IMR-90 (cell line): ENCODE data around the gene CALHM3. TPM values are rescaled to one million over a fixed set of nuclear protein-coding genes. Genes with fewer than 3 reads are reported as not detected.

Experiments used
- ATAC-seq: fragments of 200-7000 bp; cut with Tn5 transposase; 2 replicates; pipeline ENCODE4 v1.9.1; 2020; ENCODE audit warnings: low read depth, mild to moderate bottlenecking, moderate library complexity
- BruUV-seq: library from RNA; stranded (reverse); fragments of 400-500 nt; replicated peaks from 2 replicates; lab custom pipeline; 2021; lab: Mats Ljungman, UMichigan
- CTCF ChIA-PET: fragments of 300-600 bp; formaldehyde crosslinking; extraction: SDS; loops from one replicate; lab custom pipeline; 2021; ENCODE audit warnings: antibody characterized with exemption; lab: Yijun Ruan, JAX
- POLR2A ChIA-PET: fragments of 300-600 bp; sonication (Branson Sonifier 250); formaldehyde crosslinking; loops from one replicate; lab custom pipeline; 2022; ENCODE audit warnings: antibody characterized with exemption; ENCODE audit not compliant: unreplicated experiment; lab: Charles Lee
- DNase-seq: peaks from one replicate; pipeline ENCODE4 v3.0.0; 2013
- H2AFZ ChIP-seq: replicated peaks from 2 replicates; pipeline ENCODE3; 2013; ENCODE audit warnings: low read length, mild to moderate bottlenecking; ENCODE audit not compliant: poor library complexity
- H2AK5ac ChIP-seq: 2 replicates; pipeline ENCODE4 v1.6.1; 2013; ENCODE audit warnings: low read depth, low read length, inconsistent platforms
- H2AK9ac ChIP-seq: replicated peaks from 2 replicates; pipeline ENCODE3; 2013; ENCODE audit warnings: mild to moderate bottlenecking, low read depth, low read length, moderate library complexity; ENCODE audit not compliant: poor library complexity
- H2BK120ac ChIP-seq: 2 replicates; pipeline ENCODE4 v1.6.1; 2013; ENCODE audit warnings: low read depth, low read length, inconsistent platforms
- H2BK15ac ChIP-seq: 3 replicates; pipeline ENCODE4 v1.6.1; 2013; ENCODE audit warnings: low read depth, low read length, inconsistent platforms
- H2BK20ac ChIP-seq: 2 replicates; pipeline ENCODE4 v1.6.1; 2013; ENCODE audit warnings: low read depth, mild to moderate bottlenecking, inconsistent platforms, low read length, moderate library complexity
- H2BK5ac ChIP-seq: 2 replicates; pipeline ENCODE4 v1.6.1; 2013; ENCODE audit warnings: mild to moderate bottlenecking, low read depth, low read length, inconsistent platforms; ENCODE audit not compliant: poor library complexity, severe bottlenecking
- H3K14ac ChIP-seq: replicated peaks from 2 replicates; pipeline ENCODE4 v1.6.1; 2013; ENCODE audit warnings: low read depth, low read length, inconsistent platforms
- H3K18ac ChIP-seq: 2 replicates; pipeline ENCODE4 v1.6.1; 2013; ENCODE audit warnings: low read depth, low read length, control low read depth
- H3K23ac ChIP-seq: 2 replicates; pipeline ENCODE4 v1.6.1; 2013; ENCODE audit warnings: low read depth, low read length, inconsistent platforms
- H3K27ac ChIP-seq: 2 replicates; pipeline ENCODE4 v1.5.1; 2013; ENCODE audit warnings: mild to moderate bottlenecking, control low read depth, low read length; ENCODE audit not compliant: insufficient read depth
- H3K27me3 ChIP-seq: 2 replicates; pipeline ENCODE4 v1.6.1; 2013; ENCODE audit warnings: low read length; ENCODE audit not compliant: control insufficient read depth, insufficient read depth
- H3K36me3 ChIP-seq: 2 replicates; pipeline ENCODE4 v1.6.1; 2013; ENCODE audit warnings: low read length, mixed read lengths; ENCODE audit not compliant: control insufficient read depth, insufficient read depth
- H3K4ac ChIP-seq: 2 replicates; pipeline ENCODE4 v1.6.1; 2013; ENCODE audit warnings: low read depth, low read length, inconsistent platforms
- H3K4me1 ChIP-seq: 2 replicates; pipeline ENCODE4 v1.6.1; 2013; ENCODE audit warnings: low read length, mixed read lengths; ENCODE audit not compliant: control insufficient read depth, insufficient read depth
- H3K4me2 ChIP-seq: 2 replicates; pipeline ENCODE4 v1.6.1; 2013; ENCODE audit warnings: low read depth, mild to moderate bottlenecking, control low read depth, low read length, moderate library complexity
- H3K4me3 ChIP-seq: 2 replicates; pipeline ENCODE4 v1.5.1; 2013; ENCODE audit warnings: low read depth, mild to moderate bottlenecking, control low read depth, low read length, moderate library complexity; ENCODE audit not compliant: insufficient read depth
- H3K56ac ChIP-seq: 2 replicates; pipeline ENCODE4 v1.6.1; 2013; ENCODE audit warnings: low read length, inconsistent platforms; ENCODE audit not compliant: insufficient read depth; ENCODE audit errors: extremely low read depth
- H3K79me1 ChIP-seq, 2 experiments: 2 replicates each; pipeline ENCODE4 v1.6.1; 2013; ENCODE audit warnings: low read length in 2 of 2, inconsistent platforms in 1 of 2, low read depth in 1 of 2
- H3K9ac ChIP-seq: 2 replicates; pipeline ENCODE4 v1.6.1; 2013; ENCODE audit warnings: low read depth, low read length, control low read depth
- H3K9me1 ChIP-seq: 2 replicates; pipeline ENCODE4 v1.6.1; 2013; ENCODE audit warnings: low read length, inconsistent platforms; ENCODE audit not compliant: insufficient read depth
- H3K9me3 ChIP-seq: 2 replicates; pipeline ENCODE4 v1.6.1; 2013; ENCODE audit warnings: low read length; ENCODE audit not compliant: control insufficient read depth, insufficient read depth
- H4K20me1 ChIP-seq: 2 replicates; pipeline ENCODE4 v1.6.1; 2013; ENCODE audit warnings: low read length, inconsistent platforms; ENCODE audit not compliant: insufficient read depth
- H4K5ac ChIP-seq: 2 replicates; pipeline ENCODE4 v1.6.1; 2013; ENCODE audit warnings: mild to moderate bottlenecking, low read depth, low read length, control low read depth
- H4K8ac ChIP-seq, 2 experiments: 2 replicates each; pipeline ENCODE4 v1.6.1; 2013; ENCODE audit warnings: low read depth in 2 of 2, low read length in 2 of 2, control low read depth in 1 of 2, inconsistent platforms in 1 of 2
- H4K91ac ChIP-seq: 2 replicates; pipeline ENCODE4 v1.6.1; 2013; ENCODE audit warnings: low read depth, low read length, inconsistent platforms; ENCODE audit not compliant: insufficient read depth
- MXI1 ChIP-seq: IDR thresholded peaks from 2 replicates; pipeline ENCODE4 v1.6.1; 2012; ENCODE audit warnings: low read depth, mild to moderate bottlenecking, low read length, moderate library complexity, borderline replicate concordance
- RCOR1 ChIP-seq: IDR thresholded peaks from 2 replicates; pipeline ENCODE4 v1.6.1; 2012; ENCODE audit warnings: mild to moderate bottlenecking, low read length, improper control_type of control experiment; ENCODE audit not compliant: insufficient replicate concordance
- SMC3 ChIP-seq: fragments of 150-350 bp; IDR thresholded peaks from 2 replicates; pipeline ENCODE4 v1.6.1; 2016; ENCODE audit warnings: low read depth, mild to moderate bottlenecking, antibody characterized with exemption, low read length, moderate library complexity
- WGBS, 2 experiments: methylation state at CpG; one replicate each; pipeline versions ENCODE4 v1.1.5 to v1.1.7; 2013; ENCODE audit warnings: missing lambda C conversion rate in 2 of 2; ENCODE audit not compliant: insufficient read length in 1 of 2; ENCODE audit errors: extremely low coverage in 2 of 2; 5-methylcytosine and 5-hydroxymethylcytosine counted together
- dilution Hi-C: fragments of 300-500 bp; cut with HindIII; formaldehyde crosslinking; loops from one replicate; pipeline ENCODE4 v1.14.3; 2018; ENCODE audit warnings: low sequenced_read_pairs; ENCODE audit not compliant: unreplicated experiment
- in situ Hi-C: fragments of 300-500 bp; cut with MboI; formaldehyde crosslinking; loops from 3 replicates; pipeline ENCODE4 v1.14.3; 2019; ENCODE audit warnings: low sequenced_read_pairs, inconsistent platforms, mixed read lengths
- intact Hi-C: fragments of 100-400 bp; cut with micrococcal nuclease; formaldehyde crosslinking; loops from 2 replicates; pipeline ENCODE4 v1.10.0; 2022
- polyA plus RNA-seq, 3 experiments: library from polyadenylated mRNA; depleted of rRNA; stranded (reverse); fragments of >200 nt; gene quantifications; 2 replicates each; pipeline ENCODE4 v1.2.3, GENCODE V29; 2012; ENCODE audit warnings: low replicate concordance in 1 of 3
- total RNA-seq: library from RNA; depleted of rRNA; stranded (reverse); fragments of >200 nt; gene quantifications from 2 replicates; pipeline ENCODE4 v1.2.3, GENCODE V29; 2012
- TF ChIP-seq, protein P1 (sequence below): fragments of 150-350 bp; IDR thresholded peaks from 2 replicates; pipeline ENCODE4 v1.6.1; 2017; ENCODE audit warnings: mild to moderate bottlenecking, antibody characterized with exemption, low read length, low read depth

Gene CALHM3
- total and polyA plus RNA-seq, 2 of the 4 experiments (the other 2 are of a cell fraction) = not detected

DNA sequence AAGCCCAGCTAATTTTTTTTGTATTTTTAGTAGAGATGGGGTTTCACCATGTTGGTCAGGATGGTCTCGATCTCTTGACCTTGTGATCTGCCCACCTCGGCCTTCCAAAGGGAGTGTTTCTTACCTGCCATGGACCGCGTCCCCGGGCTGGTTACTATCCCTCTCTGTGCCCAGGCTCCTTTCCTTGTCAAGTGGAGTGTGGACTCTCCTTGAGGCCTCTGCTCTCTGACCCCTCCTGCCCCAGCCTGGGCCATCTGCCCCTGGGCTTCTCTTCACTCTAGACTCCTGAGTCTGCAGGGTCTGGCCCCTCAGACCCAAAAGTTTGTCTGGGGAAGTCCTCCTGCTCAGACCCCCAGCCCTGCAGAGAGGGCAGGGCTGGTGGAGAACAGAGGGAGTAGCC, 35.2 kb upstream of the CALHM3 start:
- DNase-seq (no peak), ATAC-seq (no peak)
- Histone ChIP-seq H2BK20ac (no peak overlapping the region), H2BK5ac (no peak overlapping the region), H2BK15ac (no peak overlapping the region), H3K4me1 (peaks cover 4% of the 10 kb centered on the region; the same call in 1 of the 2 replicates), H4K91ac (no peak overlapping the region), H3K9me3 (peaks cover 2% of the 10 kb centered on the region; the same call in 1 of the 2 replicates), H3K4me3 (no peak overlapping the region), H3K36me3 (no peaks in the 10 kb centered on the region), H3K27ac (no peak overlapping the region), H3K9me1 (no peaks in the 10 kb centered on the region), H2AFZ (no peak overlapping the region), H3K27me3 (peaks cover 56% of the 10 kb centered on the region), H2BK120ac (no peak overlapping the region), H4K8ac (no peak overlapping the region), H2AK9ac (no peak overlapping the region), H2AK5ac (no peak overlapping the region), H3K79me1 (no peaks in the 10 kb centered on the region), H3K9ac (no peak overlapping the region), H3K14ac (no peak overlapping the region), H4K5ac (no peak overlapping the region), H3K4ac (no peak overlapping the region), H3K18ac (no peak overlapping the region), H3K56ac (no peak overlapping the region), H4K20me1 (peaks cover 3% of the 10 kb centered on the region; the same call in 1 of the 2 replicates), H3K23ac (no peak overlapping the region; the same call in 1 of the 2 replicates), H3K4me2 (no peak overlapping the region)
- ChIA-PET CTCF (no interaction called here), POLR2A (no interaction called here)
- BruUV-seq = no TSS peak
- no peak for TF ChIP-seq RCOR1
- no peak for TF ChIP-seq SMC3
- no peak for TF ChIP-seq MXI1
- TF ChIP-seq, protein P1, sequence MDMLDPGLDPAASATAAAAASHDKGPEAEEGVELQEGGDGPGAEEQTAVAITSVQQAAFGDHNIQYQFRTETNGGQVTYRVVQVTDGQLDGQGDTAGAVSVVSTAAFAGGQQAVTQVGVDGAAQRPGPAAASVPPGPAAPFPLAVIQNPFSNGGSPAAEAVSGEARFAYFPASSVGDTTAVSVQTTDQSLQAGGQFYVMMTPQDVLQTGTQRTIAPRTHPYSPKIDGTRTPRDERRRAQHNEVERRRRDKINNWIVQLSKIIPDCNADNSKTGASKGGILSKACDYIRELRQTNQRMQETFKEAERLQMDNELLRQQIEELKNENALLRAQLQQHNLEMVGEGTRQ = no peak
- in situ Hi-C loops = no loop called here
- dilution Hi-C loops = no loop called here
- intact Hi-C loops = no loop called here
- WGBS, 2 experiments = no CpG with 5 or more reads among the region's 5 CpGs
